Neutrophil (primary cell): ENCODE measurements around the gene CREB5.

Source experiments
- H3K27ac ChIP-seq: fragments of 200-600 bp; sonication (generic); 2 replicates; pipeline ENCODE4 v1.5.1; 2016; ENCODE audit warnings: mild to moderate bottlenecking, moderate library complexity
- H3K27me3 ChIP-seq: fragments of 200-600 bp; sonication (generic); 2 replicates; pipeline ENCODE4 v1.6.0; 2016; ENCODE audit warnings: mild to moderate bottlenecking
- H3K36me3 ChIP-seq: fragments of 200-600 bp; sonication (generic); 2 replicates; pipeline ENCODE4 v1.5.1; 2017
- H3K4me1 ChIP-seq, 2 experiments: fragments of 200-600 bp in 1 of 2; sonication (generic) in 1 of 2; 1 replicate in 1 of 2; 2 replicates in 1 of 2; pipeline versions ENCODE4 v1.5.1 to v1.6.1; 2013 to 2016; ENCODE audit warnings: low read depth in 1 of 2, low read length in 1 of 2, mild to moderate bottlenecking in 1 of 2, moderate library complexity in 1 of 2; ENCODE audit not compliant: control insufficient read depth in 1 of 2, insufficient read depth in 1 of 2
- H3K4me3 ChIP-seq, 2 experiments: fragments of 200-600 bp in 1 of 2; sonication (generic) in 1 of 2; 1 replicate in 1 of 2; 2 replicates in 1 of 2; pipeline ENCODE4 v1.5.1; 2013 to 2016; ENCODE audit warnings: low read depth in 1 of 2, low read length in 1 of 2, mild to moderate bottlenecking in 1 of 2, moderate library complexity in 1 of 2
- H3K9me3 ChIP-seq: fragments of 200-600 bp; sonication (generic); 2 replicates; pipeline ENCODE4 v1.5.1; 2016
- CTCF ChIP-seq: fragments of 200-600 bp; sonication (generic); IDR thresholded peaks from 2 replicates; pipeline ENCODE4 v1.5.1; 2016; ENCODE audit warnings: antibody characterized with exemption

Gene CREB5

DNA sequence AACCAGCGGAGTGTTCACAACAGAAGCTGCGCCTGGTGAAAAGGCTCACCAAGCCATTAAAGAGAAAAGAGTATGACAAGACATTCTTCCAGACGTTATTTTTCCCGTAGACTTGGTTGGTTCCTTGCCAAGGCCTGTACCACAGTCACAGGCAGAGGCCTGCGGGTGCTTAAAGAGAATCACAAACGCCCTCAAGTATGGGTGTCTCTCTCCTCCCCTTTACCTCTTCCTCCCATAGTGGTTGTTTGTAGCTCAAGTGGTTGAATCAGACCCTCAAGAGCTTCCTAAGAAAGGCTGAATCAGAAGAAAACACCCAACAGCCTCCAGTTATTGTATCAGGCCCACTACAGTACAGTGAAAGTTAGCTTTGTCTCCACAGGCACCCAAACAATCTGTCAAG lies 169.0 kb downstream of the CREB5 start:
- no peak for TF ChIP-seq CTCF
- no peak overlapping the region for H3K27ac ChIP-seq
- H3K4me3 ChIP-seq = no peak overlapping the region
- peaks cover 7% of the 10 kb centered on the region in 2 experiments for H3K4me1 ChIP-seq
- no peaks in the 10 kb centered on the region for H3K27me3 ChIP-seq
- no peaks in the 10 kb centered on the region for H3K9me3 ChIP-seq
- H3K36me3 ChIP-seq = no peaks in the 10 kb centered on the region

DNA sequence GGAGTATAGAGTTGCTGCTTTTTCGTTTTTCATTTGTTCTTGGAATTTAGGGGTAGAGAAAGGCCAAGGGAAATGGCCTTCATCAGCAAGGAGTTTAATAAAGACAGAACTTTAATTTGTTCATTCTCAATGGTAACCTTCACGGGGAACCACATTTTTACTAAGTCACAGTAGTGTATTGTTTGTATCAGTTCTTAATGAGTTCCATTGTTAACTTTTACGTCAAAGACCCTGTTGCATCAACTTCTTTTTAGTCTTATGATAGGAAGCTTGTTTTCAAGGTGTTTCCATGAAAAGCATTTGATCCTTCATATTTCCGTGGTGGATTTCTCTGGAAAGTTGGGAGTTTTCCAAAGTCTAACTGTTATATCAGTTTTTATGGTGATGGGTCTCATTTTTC lies 169.9 kb downstream of the CREB5 start:
- H3K4me1 ChIP-seq = peaks cover 7% of the 10 kb centered on the region in 2 experiments
- H3K9me3 ChIP-seq = no peaks in the 10 kb centered on the region
- no peak for TF ChIP-seq CTCF
- H3K27ac ChIP-seq = no peak overlapping the region
- no peaks in the 10 kb centered on the region for H3K36me3 ChIP-seq
- no peaks in the 10 kb centered on the region for H3K27me3 ChIP-seq
- no peak overlapping the region for H3K4me3 ChIP-seq

- Histone ChIP-seq H3K4me1 (peaks cover 7% of the 10 kb centered on the region in 2 experiments), H3K36me3 (no peaks in the 10 kb centered on the region), H3K27ac (no peak overlapping the region), H3K9me3 (no peaks in the 10 kb centered on the region), H3K27me3 (no peaks in the 10 kb centered on the region), H3K4me3 (no peak overlapping the region)
- no peak for TF ChIP-seq CTCF
Measured at GRCh38 chr7:28584235-28584634, 171.9 kb downstream of the CREB5 start.

DNA sequence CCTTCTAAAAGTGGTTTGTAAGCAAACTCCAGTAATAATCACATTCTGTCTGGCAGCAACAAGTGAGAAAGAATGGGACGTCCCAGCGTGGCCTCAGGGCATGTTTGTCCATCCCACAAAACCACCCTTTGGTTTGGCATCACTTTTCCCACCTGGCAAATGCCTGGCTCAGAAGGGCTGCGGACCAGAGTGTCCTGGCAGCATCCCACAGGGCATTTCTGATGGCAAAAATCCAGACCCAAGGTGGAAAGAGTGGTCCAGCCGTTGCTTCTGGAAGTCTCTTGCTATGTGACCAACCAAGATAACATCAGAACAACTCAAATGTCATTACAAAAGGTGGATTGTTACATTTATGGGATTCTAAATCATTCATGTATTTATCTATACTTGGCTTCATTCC lies 174.4 kb downstream of the CREB5 start:
- no peak for TF ChIP-seq CTCF
- peaks cover 7% of the 10 kb centered on the region in 2 experiments for H3K4me1 ChIP-seq
- no peaks in the 10 kb centered on the region for H3K36me3 ChIP-seq
- H3K4me3 ChIP-seq = no peak overlapping the region
- H3K27ac ChIP-seq = no peak overlapping the region
- H3K9me3 ChIP-seq = no peaks in the 10 kb centered on the region
- no peaks in the 10 kb centered on the region for H3K27me3 ChIP-seq

DNA sequence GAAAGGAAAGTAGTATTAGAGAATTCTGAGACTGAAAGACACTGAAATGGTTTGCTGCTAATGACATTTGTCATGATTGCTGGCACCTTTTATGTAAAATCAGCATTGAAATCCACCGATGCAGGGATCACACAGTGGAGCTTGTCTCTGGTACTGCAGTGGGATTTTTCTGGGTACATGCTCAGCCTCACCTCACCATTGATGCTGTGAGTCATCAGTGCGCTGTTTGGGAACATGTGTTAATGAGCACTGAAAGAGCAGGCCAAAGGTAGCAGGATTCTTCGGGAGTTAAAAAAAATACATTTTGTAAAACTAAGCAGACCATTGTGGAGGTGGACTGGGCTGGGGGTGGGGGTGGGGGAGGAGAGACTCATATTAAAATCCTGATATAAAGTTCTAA lies 174.9 kb downstream of the CREB5 start:
- Histone ChIP-seq H3K4me1 (peaks cover 7% of the 10 kb centered on the region in 2 experiments), H3K9me3 (no peaks in the 10 kb centered on the region), H3K4me3 (no peak overlapping the region), H3K27ac (no peak overlapping the region), H3K27me3 (no peaks in the 10 kb centered on the region), H3K36me3 (no peaks in the 10 kb centered on the region)
- TF ChIP-seq CTCF = no peak

DNA sequence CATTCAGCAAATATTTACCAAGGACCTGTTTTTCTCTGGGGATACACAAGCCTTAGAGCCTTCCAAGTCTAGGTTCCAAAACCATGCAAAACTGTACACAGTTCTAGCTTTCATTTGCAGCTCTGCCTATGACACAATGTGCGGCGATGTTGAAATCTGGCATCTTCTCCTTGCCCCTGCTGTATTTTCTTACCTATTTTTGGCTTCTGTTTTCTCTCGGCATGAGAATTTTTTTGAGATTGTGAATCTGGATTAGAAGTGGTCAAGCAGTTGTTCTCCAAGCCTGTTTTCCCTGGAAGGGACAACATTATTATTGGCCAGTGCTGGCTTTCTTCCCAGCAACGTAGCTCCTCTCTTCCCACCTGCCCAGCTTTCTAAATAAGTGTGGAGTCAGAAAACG lies 176.3 kb downstream of the CREB5 start:
- no peak for TF ChIP-seq CTCF
- Histone ChIP-seq H3K4me3 (no peak overlapping the region), H3K36me3 (no peaks in the 10 kb centered on the region), H3K27me3 (no peaks in the 10 kb centered on the region), H3K27ac (no peak overlapping the region), H3K9me3 (no peaks in the 10 kb centered on the region), H3K4me1 (peaks cover 7% of the 10 kb centered on the region in 2 experiments)
